ENCODE data around the gene RBPMS2.

The RBPMS2 gene

DNA sequence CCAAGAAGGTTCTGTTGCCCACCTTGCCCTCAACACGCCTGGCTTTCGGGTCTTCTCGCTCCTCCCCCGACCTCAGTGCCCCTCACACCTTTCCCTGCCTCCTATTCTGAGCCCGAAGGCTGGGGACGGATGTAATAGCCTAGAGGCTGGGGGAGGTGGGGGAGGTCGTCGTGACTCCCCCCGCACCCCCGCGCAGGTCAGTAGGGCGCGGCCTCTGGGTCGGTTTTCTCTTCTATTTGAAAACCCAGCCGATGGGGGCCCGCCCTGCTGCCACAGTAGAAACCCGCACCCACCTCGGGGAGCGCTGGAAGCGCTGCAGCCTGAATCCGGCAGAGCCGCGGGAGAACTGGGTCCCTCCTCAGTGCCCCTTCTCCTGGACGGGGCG lies 1.0 kb upstream of the RBPMS2 start:
- TF ChIP-seq, protein P1, sequence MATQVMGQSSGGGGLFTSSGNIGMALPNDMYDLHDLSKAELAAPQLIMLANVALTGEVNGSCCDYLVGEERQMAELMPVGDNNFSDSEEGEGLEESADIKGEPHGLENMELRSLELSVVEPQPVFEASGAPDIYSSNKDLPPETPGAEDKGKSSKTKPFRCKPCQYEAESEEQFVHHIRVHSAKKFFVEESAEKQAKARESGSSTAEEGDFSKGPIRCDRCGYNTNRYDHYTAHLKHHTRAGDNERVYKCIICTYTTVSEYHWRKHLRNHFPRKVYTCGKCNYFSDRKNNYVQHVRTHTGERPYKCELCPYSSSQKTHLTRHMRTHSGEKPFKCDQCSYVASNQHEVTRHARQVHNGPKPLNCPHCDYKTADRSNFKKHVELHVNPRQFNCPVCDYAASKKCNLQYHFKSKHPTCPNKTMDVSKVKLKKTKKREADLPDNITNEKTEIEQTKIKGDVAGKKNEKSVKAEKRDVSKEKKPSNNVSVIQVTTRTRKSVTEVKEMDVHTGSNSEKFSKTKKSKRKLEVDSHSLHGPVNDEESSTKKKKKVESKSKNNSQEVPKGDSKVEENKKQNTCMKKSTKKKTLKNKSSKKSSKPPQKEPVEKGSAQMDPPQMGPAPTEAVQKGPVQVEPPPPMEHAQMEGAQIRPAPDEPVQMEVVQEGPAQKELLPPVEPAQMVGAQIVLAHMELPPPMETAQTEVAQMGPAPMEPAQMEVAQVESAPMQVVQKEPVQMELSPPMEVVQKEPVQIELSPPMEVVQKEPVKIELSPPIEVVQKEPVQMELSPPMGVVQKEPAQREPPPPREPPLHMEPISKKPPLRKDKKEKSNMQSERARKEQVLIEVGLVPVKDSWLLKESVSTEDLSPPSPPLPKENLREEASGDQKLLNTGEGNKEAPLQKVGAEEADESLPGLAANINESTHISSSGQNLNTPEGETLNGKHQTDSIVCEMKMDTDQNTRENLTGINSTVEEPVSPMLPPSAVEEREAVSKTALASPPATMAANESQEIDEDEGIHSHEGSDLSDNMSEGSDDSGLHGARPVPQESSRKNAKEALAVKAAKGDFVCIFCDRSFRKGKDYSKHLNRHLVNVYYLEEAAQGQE (IDR thresholded peaks at IDR 0.05; ENCODE audit: insufficient replicate concordance, low read depth): no peak
- TF ChIP-seq CTCF (IDR thresholded peaks at IDR 0.05; ENCODE audit: insufficient read depth, low read length) (no peak), GABPA (IDR thresholded peaks at IDR 0.05; ENCODE audit: low read depth) (no peak), SPI1 (IDR thresholded peaks at IDR 0.05; ENCODE audit: borderline replicate concordance, low read depth) (no peak), POLR2AphosphoS5 (IDR thresholded peaks at IDR 0.05; ENCODE audit: low read depth) (no peak)
- Histone ChIP-seq H3K27ac (replicated peaks) (no peak overlapping the region), H3K4me3 (replicated peaks; ENCODE audit: insufficient read depth, low read length) (no peak overlapping the region), H3K27me3 (ENCODE audit: insufficient read depth, poor library complexity, severe bottlenecking) (peaks cover 42% of the 10 kb centered on the region)
- DNase-seq (ENCODE audit: low read depth in 1 of 2, low spot score in 1 of 2): no peak

DNA sequence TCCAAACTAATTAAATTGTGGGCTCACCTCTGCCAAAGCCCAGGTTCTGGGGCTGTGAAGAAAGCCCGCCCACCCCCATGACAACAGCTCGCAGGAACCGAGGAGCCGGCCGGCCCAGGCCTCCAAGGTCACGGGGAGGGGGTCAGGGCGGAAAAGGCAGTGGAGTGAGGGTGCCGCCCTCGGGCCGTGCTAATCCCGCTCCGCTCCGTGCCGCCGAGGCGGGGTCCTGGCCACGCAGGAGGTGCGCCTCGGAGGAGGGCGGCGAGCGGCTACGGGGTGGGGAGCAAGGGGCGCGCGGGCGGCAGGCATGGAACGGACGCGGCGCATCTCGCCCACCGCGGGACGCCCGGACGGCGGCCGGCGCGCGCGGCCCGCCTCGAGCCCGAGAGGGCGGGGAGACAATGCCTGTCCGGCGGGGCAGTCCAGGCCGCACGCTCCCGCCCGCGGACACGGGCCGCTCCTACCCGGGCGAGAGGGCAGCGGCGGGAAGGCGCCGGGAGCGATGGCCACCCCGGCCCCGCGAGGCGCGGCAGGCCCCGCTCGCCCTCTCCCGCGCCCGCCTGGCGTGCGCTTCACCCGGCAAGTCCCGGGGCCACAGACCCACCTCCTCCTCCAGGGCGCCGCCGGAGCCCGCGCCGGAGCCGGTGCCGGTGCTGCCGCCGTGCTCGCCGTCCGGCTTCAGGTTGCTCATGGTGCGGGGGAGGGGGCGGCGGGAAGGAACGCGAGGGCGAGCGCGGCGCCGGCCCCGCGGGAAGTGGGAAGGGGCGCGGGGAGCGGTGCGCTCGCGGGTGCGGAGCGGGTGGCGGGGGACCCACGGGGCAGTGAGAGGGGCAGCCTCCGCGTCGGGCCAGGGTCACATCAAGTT lies 528 bp downstream of the RBPMS2 start:
- no peak overlapping the region for H3K27ac ChIP-seq (replicated peaks)
- peaks cover 42% of the 10 kb centered on the region for H3K27me3 ChIP-seq (ENCODE audit: insufficient read depth, poor library complexity, severe bottlenecking)
- peak overlapping the region; percentile 26 for H3K4me3 ChIP-seq (replicated peaks; ENCODE audit: insufficient read depth, low read length)
- TF ChIP-seq, protein P1 (IDR thresholded peaks at IDR 0.05; ENCODE audit: insufficient replicate concordance, low read depth): no peak
- TF ChIP-seq GABPA (IDR thresholded peaks at IDR 0.05; ENCODE audit: low read depth) (no peak), SPI1 (IDR thresholded peaks at IDR 0.05; ENCODE audit: borderline replicate concordance, low read depth) (no peak), CTCF (IDR thresholded peaks at IDR 0.05; ENCODE audit: insufficient read depth, low read length) (no peak), POLR2AphosphoS5 (IDR thresholded peaks at IDR 0.05; ENCODE audit: low read depth) (no peak)
- peak in 1 of 2 experiments; percentile 15 for DNase-seq (ENCODE audit: low read depth in 1 of 2, low spot score in 1 of 2)

DNA sequence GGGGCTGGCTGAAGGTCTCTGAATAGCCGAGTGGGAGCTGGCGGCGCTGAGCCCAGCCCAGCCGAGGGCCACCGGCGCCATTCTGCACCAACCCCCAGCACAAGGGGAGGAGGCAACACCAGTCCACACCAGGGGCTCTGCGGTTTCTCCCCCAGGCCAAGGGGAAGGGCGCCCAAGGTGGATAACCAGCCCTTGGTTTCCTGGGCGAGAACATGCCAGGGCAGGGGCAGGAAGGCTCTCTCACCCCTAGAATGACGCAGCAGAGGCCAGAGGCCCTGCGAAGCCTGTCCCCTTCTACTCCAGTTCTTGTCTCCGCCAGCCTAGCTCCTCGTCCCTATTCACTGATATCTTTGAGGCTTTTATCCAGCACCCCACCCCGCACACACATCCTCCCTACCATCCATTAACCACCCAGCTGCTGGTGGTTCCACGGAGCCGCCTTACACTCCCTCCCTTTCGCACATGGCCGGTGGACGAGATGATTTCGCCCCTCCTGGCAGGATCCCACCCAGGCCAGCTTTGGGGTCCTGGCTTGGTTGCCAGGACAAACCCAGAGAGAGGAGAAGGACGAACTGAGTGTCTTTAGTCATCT lies 1.3 kb downstream of the RBPMS2 start:
- TF ChIP-seq CTCF (IDR thresholded peaks at IDR 0.05; ENCODE audit: insufficient read depth, low read length): no peak
- TF ChIP-seq, protein P1 (IDR thresholded peaks at IDR 0.05; ENCODE audit: insufficient replicate concordance, low read depth): no peak
- TF ChIP-seq POLR2AphosphoS5 (IDR thresholded peaks at IDR 0.05; ENCODE audit: low read depth): no peak
- TF ChIP-seq GABPA (IDR thresholded peaks at IDR 0.05; ENCODE audit: low read depth): no peak
- Histone ChIP-seq H3K27me3 (ENCODE audit: insufficient read depth, poor library complexity, severe bottlenecking) (peaks cover 42% of the 10 kb centered on the region), H3K27ac (replicated peaks) (no peak overlapping the region), H3K4me3 (replicated peaks; ENCODE audit: insufficient read depth, low read length) (no peak overlapping the region)
- DNase-seq (ENCODE audit: low read depth in 1 of 2, low spot score in 1 of 2): no peak

Measured in HL-60 (cell line).